HepG2 (cell line): ENCODE data around the gene JUND. TPM values are rescaled to one million over a fixed set of nuclear protein-coding genes. Genes with fewer than 3 reads are reported as not detected.
A peak's percentile ranks its signal among the peaks of the same experiment; 100 is the strongest.

Source experiments
- ASH2L ChIP-seq: fragments of 300-600, 200-600 bp; sonication (generic); IDR thresholded peaks from 2 replicates; pipeline ENCODE4 v1.7.0; 2017; ENCODE audit warnings: low read depth, mild to moderate bottlenecking, moderate library complexity, mixed read lengths, low read length; ENCODE audit not compliant: insufficient read length
- CREM ChIP-seq, 2 experiments: sonication (generic) in 1 of 2; formaldehyde crosslinking in 1 of 2; IDR thresholded peaks; 2 replicates each; pipeline versions ENCODE4 v1.4.0 to v1.6.1; 2016 to 2020; ENCODE audit warnings: antibody characterized with exemption in 1 of 2, mild to moderate bottlenecking in 1 of 2, missing genetic modification reagents in 1 of 2
- HNF4A ChIP-seq: sonication (generic); formaldehyde crosslinking; IDR thresholded peaks from 2 replicates; pipeline ENCODE4 v1.4.0; 2020; ENCODE audit warnings: missing genetic modification reagents
- HNRNPH1 ChIP-seq: fragments of 200-400 bp; formaldehyde crosslinking; optimal IDR thresholded peaks from 2 replicates; pipeline ENCODE3; 2017; ENCODE audit warnings: mild to moderate bottlenecking, low read depth, low read length
- IRX3 ChIP-seq: sonication (generic); formaldehyde crosslinking; IDR thresholded peaks from 2 replicates; pipeline ENCODE4 v1.8.1; 2023; ENCODE audit warnings: mild to moderate bottlenecking, low read depth, missing genetic modification reagents, borderline replicate concordance
- KDM6A ChIP-seq: IDR thresholded peaks from 2 replicates; pipeline ENCODE4 v1.6.1; 2016; ENCODE audit warnings: low read depth
- MBNL3 ChIP-seq: fragments of 250-450 bp; sonication (Bioruptor Pico); conservative IDR thresholded peaks from 2 replicates; pipeline ENCODE4 v1.8.0; 2022; ENCODE audit warnings: mild to moderate bottlenecking, inconsistent platforms
- MTA1 ChIP-seq: sonication (generic); formaldehyde crosslinking; IDR thresholded peaks from 2 replicates; pipeline ENCODE4 v1.4.0; 2020; ENCODE audit warnings: missing genetic modification reagents, mild to moderate bottlenecking, borderline replicate concordance
- MXI1 ChIP-seq: IDR thresholded peaks from 3 replicates; pipeline ENCODE4 v1.6.1; 2012; ENCODE audit warnings: low read depth, low read length, inconsistent platforms, borderline replicate concordance
- NR2C2 ChIP-seq: sonication (generic); formaldehyde crosslinking; IDR thresholded peaks from 2 replicates; pipeline ENCODE4 v1.4.0; 2020; ENCODE audit warnings: missing genetic modification reagents, mild to moderate bottlenecking, moderate library complexity, borderline replicate concordance
- POLR2A ChIP-seq, 2 experiments: IDR thresholded peaks; 2 replicates each; pipeline ENCODE4 v1.6.1; 2011; ENCODE audit warnings: low read depth in 2 of 2, low read length in 2 of 2, mild to moderate bottlenecking in 1 of 2, moderate library complexity in 1 of 2; ENCODE audit not compliant: insufficient read depth in 1 of 2
- POLR2AphosphoS2 ChIP-seq: IDR thresholded peaks from 2 replicates; pipeline ENCODE4 v1.6.1; 2011; ENCODE audit warnings: low read depth, low read length, improper control_type of control experiment
- RBAK ChIP-seq: sonication (generic); formaldehyde crosslinking; IDR thresholded peaks from 2 replicates; pipeline ENCODE4 v1.5.1; 2020; ENCODE audit warnings: mild to moderate bottlenecking, missing genetic modification reagents
- REPIN1 ChIP-seq: sonication (generic); formaldehyde crosslinking; IDR thresholded peaks from 2 replicates; pipeline ENCODE4 v1.8.0; 2022; ENCODE audit warnings: missing genetic modification reagents, low read depth, mild to moderate bottlenecking, borderline replicate concordance
- REXO4 ChIP-seq: sonication (generic); formaldehyde crosslinking; IDR thresholded peaks from 2 replicates; pipeline ENCODE4 v1.8.0; 2022; ENCODE audit warnings: missing genetic modification reagents, mild to moderate bottlenecking, borderline replicate concordance
- SMYD3 ChIP-seq: sonication (generic); formaldehyde crosslinking; IDR thresholded peaks from 2 replicates; pipeline ENCODE4 v1.8.1; 2023; ENCODE audit warnings: mild to moderate bottlenecking, missing genetic modification reagents
- TRIM24 ChIP-seq: sonication (generic); formaldehyde crosslinking; IDR thresholded peaks from 2 replicates; pipeline ENCODE4 v1.8.0; 2022; ENCODE audit warnings: mild to moderate bottlenecking, missing genetic modification reagents
- ZBTB38 ChIP-seq: sonication (generic); formaldehyde crosslinking; IDR thresholded peaks from 2 replicates; pipeline ENCODE4 v1.5.1; 2020; ENCODE audit warnings: mild to moderate bottlenecking, missing genetic modification reagents
- ZFX ChIP-seq: sonication (generic); formaldehyde crosslinking; IDR thresholded peaks from 2 replicates; pipeline ENCODE4 v1.4.0; 2020; ENCODE audit warnings: mild to moderate bottlenecking, low read depth, missing genetic modification reagents, moderate library complexity
- ZIK1 ChIP-seq: sonication (generic); formaldehyde crosslinking; IDR thresholded peaks from 2 replicates; pipeline ENCODE4 v1.5.0; 2020; ENCODE audit warnings: mild to moderate bottlenecking, low read depth, missing genetic modification reagents, borderline replicate concordance
- ZNF296 ChIP-seq: sonication (generic); formaldehyde crosslinking; conservative IDR thresholded peaks from 2 replicates; pipeline ENCODE4 v1.5.0; 2020; ENCODE audit warnings: mild to moderate bottlenecking, missing genetic modification reagents
- ZNF3 ChIP-seq: IDR thresholded peaks from 2 replicates; pipeline ENCODE4 v1.7.0; 2017; ENCODE audit warnings: inconsistent platforms
- ZNF331 ChIP-seq: sonication (generic); formaldehyde crosslinking; IDR thresholded peaks from 2 replicates; pipeline ENCODE4 v1.4.0; 2020; ENCODE audit warnings: missing genetic modification reagents
- ZNF382 ChIP-seq: sonication (generic); formaldehyde crosslinking; IDR thresholded peaks from 2 replicates; pipeline ENCODE4 v1.5.0; 2020; ENCODE audit warnings: missing genetic modification reagents, mild to moderate bottlenecking, borderline replicate concordance
- ZNF616 ChIP-seq: sonication (generic); formaldehyde crosslinking; IDR thresholded peaks from 2 replicates; pipeline ENCODE4 v1.5.0; 2020; ENCODE audit warnings: low read depth, mild to moderate bottlenecking, missing genetic modification reagents
- polyA plus RNA-seq, 8 experiments: library from polyadenylated mRNA; depleted of rRNA in 3 of 8; stranded (reverse) in 7 of 8; unstranded in 1 of 8; fragments of >200 nt; fragmentation: Illumina TruSeq in 4 of 8; extraction: Trizol in 4 of 8; gene quantifications; 2 replicates each; pipeline versions ENCODE4 v1.2.1 to v1.2.3, GENCODE V29; 2011 to 2016; ENCODE audit warnings: low read depth in 4 of 8, missing spikeins in 1 of 8, mixed read lengths in 1 of 8; ENCODE audit not compliant: insufficient read depth in 1 of 8
- total RNA-seq, 5 experiments: library from RNA; depleted of rRNA; stranded (reverse); fragments of >200 nt; fragmentation: Illumina TruSeq; extraction: Trizol; gene quantifications; 2 replicates each; pipeline ENCODE4 v1.2.3, GENCODE V29; 2016; ENCODE audit warnings: low read depth in 1 of 5
- TF ChIP-seq, protein P1 (sequence below): sonication (generic); formaldehyde crosslinking; IDR thresholded peaks from 2 replicates; pipeline ENCODE4 v1.4.0; 2020; ENCODE audit warnings: missing genetic modification reagents
- TF ChIP-seq, protein P2 (sequence below): sonication (generic); formaldehyde crosslinking; IDR thresholded peaks from 2 replicates; pipeline ENCODE4 v1.5.1; 2020; ENCODE audit warnings: missing genetic modification reagents, mild to moderate bottlenecking, borderline replicate concordance
- TF ChIP-seq, protein P3 (sequence below): sonication (generic); formaldehyde crosslinking; IDR thresholded peaks from 2 replicates; pipeline ENCODE4 v1.5.0; 2020; ENCODE audit warnings: mild to moderate bottlenecking, low read depth, missing genetic modification reagents, borderline replicate concordance

JUND gene
- total and polyA plus RNA-seq, 2 of the 13 experiments (the other 11 are each of a cell fraction or from before 2014, with no cell fraction given): 41.2 to 59.8 TPM

DNA sequence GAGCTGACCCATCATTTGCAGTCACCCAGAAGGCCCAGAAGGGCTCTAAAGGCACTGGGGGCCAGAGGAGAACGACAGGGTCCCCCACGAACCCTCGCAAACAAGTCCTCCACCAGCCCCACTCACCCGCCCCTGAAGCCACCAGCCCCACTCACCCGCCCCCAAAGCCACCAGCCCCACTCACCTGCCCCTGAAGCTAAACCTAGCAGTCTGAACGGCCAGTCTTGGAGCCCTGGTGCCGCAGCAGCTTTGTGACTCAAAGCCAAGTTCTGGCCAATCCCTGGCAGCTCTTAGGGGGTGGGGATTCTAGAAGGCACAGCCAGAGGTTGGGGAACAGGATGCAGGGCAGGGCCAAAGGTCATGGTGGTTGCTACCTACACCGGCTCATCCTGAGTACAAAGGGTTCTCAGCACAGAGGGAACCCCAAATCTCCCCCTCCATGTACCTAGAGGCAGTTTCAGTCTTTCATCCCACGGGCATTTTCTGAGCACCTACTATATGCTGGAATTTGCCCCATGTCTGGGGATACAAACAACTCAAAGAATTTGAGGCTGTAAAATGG lies 7.1 kb downstream of the JUND start, which contains the start of gene IQCN (continued):
- peak; percentile 58; the same call in 1 of the 2 replicates for TF ChIP-seq POLR2AphosphoS2
- no peak for TF ChIP-seq MBNL3 (CRISPR knock-in tag)
- TF ChIP-seq ZIK1 (CRISPR knock-in tag): no peak
- TF ChIP-seq, protein P1, sequence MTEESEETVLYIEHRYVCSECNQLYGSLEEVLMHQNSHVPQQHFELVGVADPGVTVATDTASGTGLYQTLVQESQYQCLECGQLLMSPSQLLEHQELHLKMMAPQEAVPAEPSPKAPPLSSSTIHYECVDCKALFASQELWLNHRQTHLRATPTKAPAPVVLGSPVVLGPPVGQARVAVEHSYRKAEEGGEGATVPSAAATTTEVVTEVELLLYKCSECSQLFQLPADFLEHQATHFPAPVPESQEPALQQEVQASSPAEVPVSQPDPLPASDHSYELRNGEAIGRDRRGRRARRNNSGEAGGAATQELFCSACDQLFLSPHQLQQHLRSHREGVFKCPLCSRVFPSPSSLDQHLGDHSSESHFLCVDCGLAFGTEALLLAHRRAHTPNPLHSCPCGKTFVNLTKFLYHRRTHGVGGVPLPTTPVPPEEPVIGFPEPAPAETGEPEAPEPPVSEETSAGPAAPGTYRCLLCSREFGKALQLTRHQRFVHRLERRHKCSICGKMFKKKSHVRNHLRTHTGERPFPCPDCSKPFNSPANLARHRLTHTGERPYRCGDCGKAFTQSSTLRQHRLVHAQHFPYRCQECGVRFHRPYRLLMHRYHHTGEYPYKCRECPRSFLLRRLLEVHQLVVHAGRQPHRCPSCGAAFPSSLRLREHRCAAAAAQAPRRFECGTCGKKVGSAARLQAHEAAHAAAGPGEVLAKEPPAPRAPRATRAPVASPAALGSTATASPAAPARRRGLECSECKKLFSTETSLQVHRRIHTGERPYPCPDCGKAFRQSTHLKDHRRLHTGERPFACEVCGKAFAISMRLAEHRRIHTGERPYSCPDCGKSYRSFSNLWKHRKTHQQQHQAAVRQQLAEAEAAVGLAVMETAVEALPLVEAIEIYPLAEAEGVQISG (CRISPR knock-in tag): peak; percentile 18; the same call in 1 of the 2 replicates
- no peak for TF ChIP-seq SMYD3 (CRISPR knock-in tag)
- TF ChIP-seq ZNF296 (CRISPR knock-in tag): no peak
- 0 out of 3 replicates have a peak, but pooled peaks have one; percentile 16 for TF ChIP-seq MXI1
- TF ChIP-seq ZBTB38 (CRISPR knock-in tag): no peak
- TF ChIP-seq ZNF3 (CRISPR knock-in tag): no peak; the same call in 1 of the 2 replicates
- TF ChIP-seq KDM6A (CRISPR knock-in tag): no peak
- no peak; the same call in 1 of the 2 replicates for TF ChIP-seq HNF4A (CRISPR knock-in tag)
- no peak for TF ChIP-seq IRX3
- no peak for TF ChIP-seq TRIM24 (CRISPR knock-in tag)
- TF ChIP-seq CREM (IDR thresholded peaks at IDR 0.05): no peak
- TF ChIP-seq CREM (CRISPR knock-in tag; IDR thresholded peaks at IDR 0.05): no peak
- no peak for TF ChIP-seq RBAK (CRISPR knock-in tag)
- TF ChIP-seq ASH2L: peak; percentile 25
- TF ChIP-seq, protein P2, sequence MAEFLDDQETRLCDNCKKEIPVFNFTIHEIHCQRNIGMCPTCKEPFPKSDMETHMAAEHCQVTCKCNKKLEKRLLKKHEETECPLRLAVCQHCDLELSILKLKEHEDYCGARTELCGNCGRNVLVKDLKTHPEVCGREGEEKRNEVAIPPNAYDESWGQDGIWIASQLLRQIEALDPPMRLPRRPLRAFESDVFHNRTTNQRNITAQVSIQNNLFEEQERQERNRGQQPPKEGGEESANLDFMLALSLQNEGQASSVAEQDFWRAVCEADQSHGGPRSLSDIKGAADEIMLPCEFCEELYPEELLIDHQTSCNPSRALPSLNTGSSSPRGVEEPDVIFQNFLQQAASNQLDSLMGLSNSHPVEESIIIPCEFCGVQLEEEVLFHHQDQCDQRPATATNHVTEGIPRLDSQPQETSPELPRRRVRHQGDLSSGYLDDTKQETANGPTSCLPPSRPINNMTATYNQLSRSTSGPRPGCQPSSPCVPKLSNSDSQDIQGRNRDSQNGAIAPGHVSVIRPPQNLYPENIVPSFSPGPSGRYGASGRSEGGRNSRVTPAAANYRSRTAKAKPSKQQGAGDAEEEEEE (CRISPR knock-in tag): no peak
- TF ChIP-seq NR2C2 (CRISPR knock-in tag): peak; percentile 45; the same call in 1 of the 2 replicates
- TF ChIP-seq REPIN1 (CRISPR knock-in tag): no peak
- TF ChIP-seq ZNF331 (CRISPR knock-in tag): no peak
- TF ChIP-seq ZFX: no peak
- no peak for TF ChIP-seq REXO4 (CRISPR knock-in tag)
- TF ChIP-seq ZNF616 (CRISPR knock-in tag): no peak
- no peak for TF ChIP-seq ZNF382
- TF ChIP-seq POLR2A (IDR thresholded peaks at IDR 0.05; ENCODE audit: insufficient read depth in 1 of 2, low read depth in 2 of 2, low read length in 2 of 2): peak; percentile 4 to 45; a peak in 2 of 4 replicates
- no peak for TF ChIP-seq MTA1 (CRISPR knock-in tag)
- TF ChIP-seq HNRNPH1: no peak
- TF ChIP-seq, protein P3, sequence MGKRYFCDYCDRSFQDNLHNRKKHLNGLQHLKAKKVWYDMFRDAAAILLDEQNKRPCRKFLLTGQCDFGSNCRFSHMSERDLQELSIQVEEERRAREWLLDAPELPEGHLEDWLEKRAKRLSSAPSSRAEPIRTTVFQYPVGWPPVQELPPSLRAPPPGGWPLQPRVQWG: no peak
